ENCODE data around the gene ASNSD1.

DNA sequence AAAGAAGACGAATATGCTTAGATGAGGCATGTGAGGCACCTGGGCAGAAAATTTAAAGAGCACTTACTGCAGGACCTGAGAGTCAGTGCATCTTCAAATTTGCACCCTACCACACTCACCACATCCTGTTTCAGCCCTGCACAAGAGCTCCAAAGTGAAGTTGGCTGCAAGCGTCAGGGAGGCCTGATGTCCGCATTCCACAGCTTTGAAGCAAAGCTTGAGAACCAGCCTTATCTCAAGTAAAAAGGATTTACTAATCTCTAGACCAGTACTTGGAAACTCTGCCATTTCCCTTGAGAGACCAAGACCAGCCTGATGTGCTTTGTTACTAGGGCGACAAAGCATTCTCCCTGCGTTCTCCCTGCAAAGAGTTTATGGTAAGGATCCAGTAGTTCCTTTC lies 3.4 kb upstream of the ASNSD1 start:
- TF ChIP-seq, protein P1, sequence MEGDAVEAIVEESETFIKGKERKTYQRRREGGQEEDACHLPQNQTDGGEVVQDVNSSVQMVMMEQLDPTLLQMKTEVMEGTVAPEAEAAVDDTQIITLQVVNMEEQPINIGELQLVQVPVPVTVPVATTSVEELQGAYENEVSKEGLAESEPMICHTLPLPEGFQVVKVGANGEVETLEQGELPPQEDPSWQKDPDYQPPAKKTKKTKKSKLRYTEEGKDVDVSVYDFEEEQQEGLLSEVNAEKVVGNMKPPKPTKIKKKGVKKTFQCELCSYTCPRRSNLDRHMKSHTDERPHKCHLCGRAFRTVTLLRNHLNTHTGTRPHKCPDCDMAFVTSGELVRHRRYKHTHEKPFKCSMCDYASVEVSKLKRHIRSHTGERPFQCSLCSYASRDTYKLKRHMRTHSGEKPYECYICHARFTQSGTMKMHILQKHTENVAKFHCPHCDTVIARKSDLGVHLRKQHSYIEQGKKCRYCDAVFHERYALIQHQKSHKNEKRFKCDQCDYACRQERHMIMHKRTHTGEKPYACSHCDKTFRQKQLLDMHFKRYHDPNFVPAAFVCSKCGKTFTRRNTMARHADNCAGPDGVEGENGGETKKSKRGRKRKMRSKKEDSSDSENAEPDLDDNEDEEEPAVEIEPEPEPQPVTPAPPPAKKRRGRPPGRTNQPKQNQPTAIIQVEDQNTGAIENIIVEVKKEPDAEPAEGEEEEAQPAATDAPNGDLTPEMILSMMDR (IDR thresholded peaks at IDR 0.05; ENCODE audit: control extremely low read depth in 1 of 3, insufficient read depth in 1 of 3, low read depth in 1 of 3, low read length in 3 of 3), result no peak
- no peak for TF ChIP-seq POLR2AphosphoS5 (IDR thresholded peaks at IDR 0.05; ENCODE audit: low read depth, low read length)
- no peak for TF ChIP-seq EZH2 (IDR thresholded peaks at IDR 0.05; ENCODE audit: low read depth, low read length, severe bottlenecking)
- no peak for TF ChIP-seq EP300 (IDR thresholded peaks at IDR 0.05; ENCODE audit: borderline replicate concordance in 1 of 2, low read depth in 2 of 2, low read length in 2 of 2)
- no peak for TF ChIP-seq POLR2A (IDR thresholded peaks at IDR 0.05; ENCODE audit: control extremely low read depth in 1 of 2, low read depth in 2 of 2, low read length in 2 of 2)
- TF ChIP-seq, protein P2, sequence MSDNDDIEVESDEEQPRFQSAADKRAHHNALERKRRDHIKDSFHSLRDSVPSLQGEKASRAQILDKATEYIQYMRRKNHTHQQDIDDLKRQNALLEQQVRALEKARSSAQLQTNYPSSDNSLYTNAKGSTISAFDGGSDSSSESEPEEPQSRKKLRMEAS (IDR thresholded peaks at IDR 0.05), result no peak
- no peak for TF ChIP-seq RNF2 (IDR thresholded peaks at IDR 0.05; ENCODE audit: borderline replicate concordance, low read depth, low read length, missing control alignments, poor library complexity, severe bottlenecking)
- TF ChIP-seq ASH2L (IDR thresholded peaks at IDR 0.05; ENCODE audit: low read length), result no peak
- TF ChIP-seq, protein P3, sequence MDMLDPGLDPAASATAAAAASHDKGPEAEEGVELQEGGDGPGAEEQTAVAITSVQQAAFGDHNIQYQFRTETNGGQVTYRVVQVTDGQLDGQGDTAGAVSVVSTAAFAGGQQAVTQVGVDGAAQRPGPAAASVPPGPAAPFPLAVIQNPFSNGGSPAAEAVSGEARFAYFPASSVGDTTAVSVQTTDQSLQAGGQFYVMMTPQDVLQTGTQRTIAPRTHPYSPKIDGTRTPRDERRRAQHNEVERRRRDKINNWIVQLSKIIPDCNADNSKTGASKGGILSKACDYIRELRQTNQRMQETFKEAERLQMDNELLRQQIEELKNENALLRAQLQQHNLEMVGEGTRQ (IDR thresholded peaks at IDR 0.05; ENCODE audit: low read length), result no peak
- no peak for TF ChIP-seq TAF1 (IDR thresholded peaks at IDR 0.05; ENCODE audit: low read depth, low read length)
- no peak for TF ChIP-seq RXRA (IDR thresholded peaks at IDR 0.05; ENCODE audit: insufficient read depth, low read depth, low read length)
- TF ChIP-seq RAD21 (IDR thresholded peaks at IDR 0.05 in 1 of 2, conservative IDR thresholded peaks at IDR 0.05 in 1 of 2; ENCODE audit: low read depth in 2 of 2, low read length in 2 of 2), result no peak
- no peak for TF ChIP-seq JUN (IDR thresholded peaks at IDR 0.05; ENCODE audit: low read depth, low read length)
- no peak for TF ChIP-seq SIN3A (conservative IDR thresholded peaks at IDR 0.05 in 1 of 2, IDR thresholded peaks at IDR 0.05 in 1 of 2; ENCODE audit: low read depth in 1 of 2, low read length in 2 of 2)
